DMS53 treated with DMSO at 0.1 percent for 48 hours (cell line): ENCODE results near the gene RRM2.

Experiments
- DNase-seq: peaks from one replicate; lab custom pipeline; 2025; ENCODE audit not compliant: unreplicated experiment; lab: John Stamatoyannopoulos, UW

The RRM2 gene

GRCh38 chr2:10122500-10123280 lies at the start of gene RRM2:
RRM2 (plus strand) TSS chr2:10122739; CDS start chr2:10122799, 60 bp downstream.
- peak; percentile 68 for DNase-seq

- DNase-seq, result no peak
Observed at GRCh38 chr2:10073706-10074105, 48.8 kb upstream of the RRM2 start.

- DNase-seq, result no peak
Observed at GRCh38 chr2:10075101-10075500, 47.4 kb upstream of the RRM2 start.

GRCh38 chr2:10075571-10076209 lies 46.8 kb upstream of the RRM2 start:
- no peak for DNase-seq

- no peak for DNase-seq
Observed at GRCh38 chr2:10076511-10076910, 46.0 kb upstream of the RRM2 start.

- no peak for DNase-seq
Observed at GRCh38 chr2:10076988-10077527, 45.5 kb upstream of the RRM2 start.

GRCh38 chr2:10078001-10078400 lies 44.5 kb upstream of the RRM2 start:
- DNase-seq, result no peak

- DNase-seq, result no peak
Observed at GRCh38 chr2:10078704-10079265, 43.8 kb upstream of the RRM2 start.

GRCh38 chr2:10079266-10079869 lies 43.2 kb upstream of the RRM2 start:
- no peak for DNase-seq

- no peak for DNase-seq
Observed at GRCh38 chr2:10079870-10080535, 42.5 kb upstream of the RRM2 start, which contains the start of gene CYS1. CYS1 (minus strand) TSS chr2:10080411; CDS start chr2:10080223, 188 bp downstream.

- no peak for DNase-seq
Observed at GRCh38 chr2:10080536-10081304, 41.8 kb upstream of the RRM2 start.

GRCh38 chr2:10083046-10083445 lies 39.5 kb upstream of the RRM2 start:
- no peak for DNase-seq

- peak; percentile 2 for DNase-seq
Observed at GRCh38 chr2:10083692-10084211, 38.8 kb upstream of the RRM2 start.

- no peak for DNase-seq
Observed at GRCh38 chr2:10084223-10084865, 38.2 kb upstream of the RRM2 start.

- DNase-seq, result no peak
Observed at GRCh38 chr2:10085043-10085667, 37.4 kb upstream of the RRM2 start.

- no peak for DNase-seq
Observed at GRCh38 chr2:10085668-10086059, 36.9 kb upstream of the RRM2 start.

GRCh38 chr2:10086950-10087349 lies 35.6 kb upstream of the RRM2 start:
- DNase-seq, result no peak

- no peak for DNase-seq
Observed at GRCh38 chr2:10087360-10087759, 35.2 kb upstream of the RRM2 start.
